ENCODE results near the gene RCSD1.

DNA sequence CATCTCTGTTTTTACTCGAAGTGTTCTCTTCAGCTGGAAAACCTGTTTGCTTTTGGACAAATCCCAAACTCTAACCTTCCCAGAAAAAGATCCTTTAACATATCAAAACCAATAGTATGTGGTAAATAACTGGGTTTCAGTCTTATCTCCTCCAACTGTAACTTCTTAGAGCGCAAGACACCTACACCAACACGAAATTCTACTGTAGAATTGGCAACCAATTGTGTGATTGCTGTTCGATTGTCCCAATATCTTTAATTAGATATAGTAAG is 85.9 kb downstream of the RCSD1 start:
- TF ChIP-seq, protein P1, sequence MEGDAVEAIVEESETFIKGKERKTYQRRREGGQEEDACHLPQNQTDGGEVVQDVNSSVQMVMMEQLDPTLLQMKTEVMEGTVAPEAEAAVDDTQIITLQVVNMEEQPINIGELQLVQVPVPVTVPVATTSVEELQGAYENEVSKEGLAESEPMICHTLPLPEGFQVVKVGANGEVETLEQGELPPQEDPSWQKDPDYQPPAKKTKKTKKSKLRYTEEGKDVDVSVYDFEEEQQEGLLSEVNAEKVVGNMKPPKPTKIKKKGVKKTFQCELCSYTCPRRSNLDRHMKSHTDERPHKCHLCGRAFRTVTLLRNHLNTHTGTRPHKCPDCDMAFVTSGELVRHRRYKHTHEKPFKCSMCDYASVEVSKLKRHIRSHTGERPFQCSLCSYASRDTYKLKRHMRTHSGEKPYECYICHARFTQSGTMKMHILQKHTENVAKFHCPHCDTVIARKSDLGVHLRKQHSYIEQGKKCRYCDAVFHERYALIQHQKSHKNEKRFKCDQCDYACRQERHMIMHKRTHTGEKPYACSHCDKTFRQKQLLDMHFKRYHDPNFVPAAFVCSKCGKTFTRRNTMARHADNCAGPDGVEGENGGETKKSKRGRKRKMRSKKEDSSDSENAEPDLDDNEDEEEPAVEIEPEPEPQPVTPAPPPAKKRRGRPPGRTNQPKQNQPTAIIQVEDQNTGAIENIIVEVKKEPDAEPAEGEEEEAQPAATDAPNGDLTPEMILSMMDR (IDR thresholded peaks at IDR 0.05), result no peak
- no peak for TF ChIP-seq ESRRA (CRISPR knock-in tag; IDR thresholded peaks at IDR 0.05; ENCODE audit: borderline replicate concordance)
- no peak for TF ChIP-seq FOXP4 (CRISPR knock-in tag; IDR thresholded peaks at IDR 0.05)
- no peak for TF ChIP-seq RELA (CRISPR knock-in tag; IDR thresholded peaks at IDR 0.05; ENCODE audit: borderline replicate concordance)
- TF ChIP-seq, protein P2, sequence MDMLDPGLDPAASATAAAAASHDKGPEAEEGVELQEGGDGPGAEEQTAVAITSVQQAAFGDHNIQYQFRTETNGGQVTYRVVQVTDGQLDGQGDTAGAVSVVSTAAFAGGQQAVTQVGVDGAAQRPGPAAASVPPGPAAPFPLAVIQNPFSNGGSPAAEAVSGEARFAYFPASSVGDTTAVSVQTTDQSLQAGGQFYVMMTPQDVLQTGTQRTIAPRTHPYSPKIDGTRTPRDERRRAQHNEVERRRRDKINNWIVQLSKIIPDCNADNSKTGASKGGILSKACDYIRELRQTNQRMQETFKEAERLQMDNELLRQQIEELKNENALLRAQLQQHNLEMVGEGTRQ (CRISPR knock-in tag; IDR thresholded peaks at IDR 0.05), result no peak
- TF ChIP-seq FOXK1 (CRISPR knock-in tag; IDR thresholded peaks at IDR 0.05), result no peak
- no peak for TF ChIP-seq NR2C2 (CRISPR knock-in tag; IDR thresholded peaks at IDR 0.05)
- TF ChIP-seq, protein P3, sequence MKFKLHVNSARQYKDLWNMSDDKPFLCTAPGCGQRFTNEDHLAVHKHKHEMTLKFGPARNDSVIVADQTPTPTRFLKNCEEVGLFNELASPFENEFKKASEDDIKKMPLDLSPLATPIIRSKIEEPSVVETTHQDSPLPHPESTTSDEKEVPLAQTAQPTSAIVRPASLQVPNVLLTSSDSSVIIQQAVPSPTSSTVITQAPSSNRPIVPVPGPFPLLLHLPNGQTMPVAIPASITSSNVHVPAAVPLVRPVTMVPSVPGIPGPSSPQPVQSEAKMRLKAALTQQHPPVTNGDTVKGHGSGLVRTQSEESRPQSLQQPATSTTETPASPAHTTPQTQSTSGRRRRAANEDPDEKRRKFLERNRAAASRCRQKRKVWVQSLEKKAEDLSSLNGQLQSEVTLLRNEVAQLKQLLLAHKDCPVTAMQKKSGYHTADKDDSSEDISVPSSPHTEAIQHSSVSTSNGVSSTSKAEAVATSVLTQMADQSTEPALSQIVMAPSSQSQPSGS (CRISPR knock-in tag; IDR thresholded peaks at IDR 0.05; ENCODE audit: borderline replicate concordance, low read depth), result no peak
- TF ChIP-seq, protein P4, sequence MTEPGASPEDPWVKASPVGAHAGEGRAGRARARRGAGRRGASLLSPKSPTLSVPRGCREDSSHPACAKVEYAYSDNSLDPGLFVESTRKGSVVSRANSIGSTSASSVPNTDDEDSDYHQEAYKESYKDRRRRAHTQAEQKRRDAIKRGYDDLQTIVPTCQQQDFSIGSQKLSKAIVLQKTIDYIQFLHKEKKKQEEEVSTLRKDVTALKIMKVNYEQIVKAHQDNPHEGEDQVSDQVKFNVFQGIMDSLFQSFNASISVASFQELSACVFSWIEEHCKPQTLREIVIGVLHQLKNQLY (CRISPR knock-in tag; IDR thresholded peaks at IDR 0.05), result no peak
- no peak for TF ChIP-seq ELF4 (CRISPR knock-in tag; IDR thresholded peaks at IDR 0.05; ENCODE audit: low read depth)
- TF ChIP-seq ZNF423 (CRISPR knock-in tag; IDR thresholded peaks at IDR 0.05), result no peak
- TF ChIP-seq JUN (CRISPR knock-in tag; IDR thresholded peaks at IDR 0.05), result no peak
- TF ChIP-seq, protein P5, sequence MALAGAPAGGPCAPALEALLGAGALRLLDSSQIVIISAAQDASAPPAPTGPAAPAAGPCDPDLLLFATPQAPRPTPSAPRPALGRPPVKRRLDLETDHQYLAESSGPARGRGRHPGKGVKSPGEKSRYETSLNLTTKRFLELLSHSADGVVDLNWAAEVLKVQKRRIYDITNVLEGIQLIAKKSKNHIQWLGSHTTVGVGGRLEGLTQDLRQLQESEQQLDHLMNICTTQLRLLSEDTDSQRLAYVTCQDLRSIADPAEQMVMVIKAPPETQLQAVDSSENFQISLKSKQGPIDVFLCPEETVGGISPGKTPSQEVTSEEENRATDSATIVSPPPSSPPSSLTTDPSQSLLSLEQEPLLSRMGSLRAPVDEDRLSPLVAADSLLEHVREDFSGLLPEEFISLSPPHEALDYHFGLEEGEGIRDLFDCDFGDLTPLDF (CRISPR knock-in tag; IDR thresholded peaks at IDR 0.05), result no peak
- TF ChIP-seq, protein P6, sequence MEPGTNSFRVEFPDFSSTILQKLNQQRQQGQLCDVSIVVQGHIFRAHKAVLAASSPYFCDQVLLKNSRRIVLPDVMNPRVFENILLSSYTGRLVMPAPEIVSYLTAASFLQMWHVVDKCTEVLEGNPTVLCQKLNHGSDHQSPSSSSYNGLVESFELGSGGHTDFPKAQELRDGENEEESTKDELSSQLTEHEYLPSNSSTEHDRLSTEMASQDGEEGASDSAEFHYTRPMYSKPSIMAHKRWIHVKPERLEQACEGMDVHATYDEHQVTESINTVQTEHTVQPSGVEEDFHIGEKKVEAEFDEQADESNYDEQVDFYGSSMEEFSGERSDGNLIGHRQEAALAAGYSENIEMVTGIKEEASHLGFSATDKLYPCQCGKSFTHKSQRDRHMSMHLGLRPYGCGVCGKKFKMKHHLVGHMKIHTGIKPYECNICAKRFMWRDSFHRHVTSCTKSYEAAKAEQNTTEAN (CRISPR knock-in tag; IDR thresholded peaks at IDR 0.05), result no peak

Data from WTC11 (cell line).